ENCODE data around the gene TAF7.

TAF7 gene

DNA sequence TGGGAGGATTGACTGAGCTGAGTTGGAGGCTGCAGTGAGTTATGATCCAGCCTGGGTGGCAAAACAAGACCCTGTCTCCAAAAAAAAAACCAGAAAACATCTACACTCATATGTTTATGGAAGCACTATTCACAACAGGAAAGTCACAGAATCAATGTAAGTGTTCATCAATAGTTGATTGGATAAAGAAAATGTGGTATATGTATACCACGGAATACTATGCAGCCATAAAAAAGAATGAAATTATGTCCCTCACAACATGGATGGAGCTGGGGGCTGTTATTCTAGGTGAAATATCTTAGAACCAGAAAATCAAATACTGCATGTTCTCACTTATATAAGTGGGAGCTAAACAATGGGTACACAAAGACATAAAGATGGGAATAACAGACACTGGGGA, 14.0 kb downstream of the TAF7 start:
- H3K27ac Mint-ChIP-seq = no peak overlapping the region
- H3K27me3 Mint-ChIP-seq (ENCODE audit: low read depth, poor library complexity) = no peaks in the 10 kb centered on the region
- no peaks in the 10 kb centered on the region for H3K4me1 Mint-ChIP-seq
- no peak for DNase-seq
- H3K36me3 Mint-ChIP-seq (ENCODE audit: low read depth) = peaks cover 90% of the 10 kb centered on the region
- no peak overlapping the region for H3K4me3 Mint-ChIP-seq
- TF ChIP-seq, protein P1, sequence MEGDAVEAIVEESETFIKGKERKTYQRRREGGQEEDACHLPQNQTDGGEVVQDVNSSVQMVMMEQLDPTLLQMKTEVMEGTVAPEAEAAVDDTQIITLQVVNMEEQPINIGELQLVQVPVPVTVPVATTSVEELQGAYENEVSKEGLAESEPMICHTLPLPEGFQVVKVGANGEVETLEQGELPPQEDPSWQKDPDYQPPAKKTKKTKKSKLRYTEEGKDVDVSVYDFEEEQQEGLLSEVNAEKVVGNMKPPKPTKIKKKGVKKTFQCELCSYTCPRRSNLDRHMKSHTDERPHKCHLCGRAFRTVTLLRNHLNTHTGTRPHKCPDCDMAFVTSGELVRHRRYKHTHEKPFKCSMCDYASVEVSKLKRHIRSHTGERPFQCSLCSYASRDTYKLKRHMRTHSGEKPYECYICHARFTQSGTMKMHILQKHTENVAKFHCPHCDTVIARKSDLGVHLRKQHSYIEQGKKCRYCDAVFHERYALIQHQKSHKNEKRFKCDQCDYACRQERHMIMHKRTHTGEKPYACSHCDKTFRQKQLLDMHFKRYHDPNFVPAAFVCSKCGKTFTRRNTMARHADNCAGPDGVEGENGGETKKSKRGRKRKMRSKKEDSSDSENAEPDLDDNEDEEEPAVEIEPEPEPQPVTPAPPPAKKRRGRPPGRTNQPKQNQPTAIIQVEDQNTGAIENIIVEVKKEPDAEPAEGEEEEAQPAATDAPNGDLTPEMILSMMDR (IDR thresholded peaks at IDR 0.05) = no peak
- peaks cover 97% of the 10 kb centered on the region for H3K9me3 Mint-ChIP-seq

DNA sequence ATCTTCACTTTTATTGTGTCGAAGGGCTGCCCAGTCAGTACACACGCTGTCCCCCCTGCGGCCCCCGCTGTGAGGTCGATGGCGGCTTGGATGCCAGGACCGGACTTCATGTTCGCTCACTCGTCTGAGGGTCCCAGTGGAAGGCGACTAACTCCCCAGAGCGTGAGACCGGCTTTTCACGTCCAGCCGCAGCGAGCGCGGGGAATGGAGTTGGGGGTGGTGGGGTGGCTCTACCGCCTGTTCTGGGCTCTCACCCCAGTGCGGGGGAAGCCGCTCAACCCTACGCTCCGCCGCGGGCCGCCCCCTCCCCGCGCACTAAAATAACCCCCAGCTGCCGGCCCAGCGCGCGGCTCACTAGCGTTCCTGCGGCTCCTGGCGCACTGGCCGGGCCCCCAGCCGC, 16.8 kb downstream of the TAF7 start, which contains the start of gene SLC25A2:
Gene SLC25A2 (minus strand): TSS at position 294 of the 400 bp plus-strand sequence. CDS start 184 bp downstream, at position 110.
- no peak within 1 kb of the TSS for H3K27ac Mint-ChIP-seq
- no peak within 1 kb of the TSS for H3K4me3 Mint-ChIP-seq
- peaks cover 76% of the 10 kb centered on the region for H3K36me3 Mint-ChIP-seq (ENCODE audit: low read depth)
- no peaks in the 10 kb centered on the region for H3K27me3 Mint-ChIP-seq (ENCODE audit: low read depth, poor library complexity)
- H3K4me1 Mint-ChIP-seq = no peaks in the 10 kb centered on the region
- TF ChIP-seq, protein P1 (IDR thresholded peaks at IDR 0.05) = no peak
- peaks cover 96% of the 10 kb centered on the region for H3K9me3 Mint-ChIP-seq
- DNase-seq = no peak

DNA sequence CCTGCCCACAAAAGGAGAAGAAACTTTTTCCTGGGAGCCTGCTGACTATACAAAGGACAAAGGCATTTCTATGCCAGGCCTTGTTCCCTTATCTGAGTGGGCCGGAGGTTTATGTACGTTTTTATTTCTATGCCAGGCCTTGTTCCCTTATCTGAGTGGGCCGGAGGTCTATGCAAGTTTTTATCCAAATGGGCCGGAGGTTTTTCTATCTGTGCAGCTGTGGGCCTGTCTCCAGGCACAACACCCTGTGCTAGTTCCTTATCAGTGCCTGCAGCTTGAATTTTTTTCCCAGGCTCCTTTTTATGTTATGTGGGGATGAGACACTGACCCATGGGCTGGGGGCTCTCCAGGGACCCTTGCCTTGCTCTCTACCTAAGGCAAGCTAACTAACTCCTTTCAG, 22.2 kb downstream of the TAF7 start:
- peaks cover 78% of the 10 kb centered on the region for H3K36me3 Mint-ChIP-seq (ENCODE audit: low read depth)
- peaks cover 2% of the 10 kb centered on the region for H3K27me3 Mint-ChIP-seq (ENCODE audit: low read depth, poor library complexity)
- H3K4me1 Mint-ChIP-seq = no peaks in the 10 kb centered on the region
- H3K9me3 Mint-ChIP-seq = peaks cover 98% of the 10 kb centered on the region
- H3K27ac Mint-ChIP-seq = no peak overlapping the region
- TF ChIP-seq, protein P1 (IDR thresholded peaks at IDR 0.05) = no peak
- no peak for DNase-seq
- no peak overlapping the region for H3K4me3 Mint-ChIP-seq

DNA sequence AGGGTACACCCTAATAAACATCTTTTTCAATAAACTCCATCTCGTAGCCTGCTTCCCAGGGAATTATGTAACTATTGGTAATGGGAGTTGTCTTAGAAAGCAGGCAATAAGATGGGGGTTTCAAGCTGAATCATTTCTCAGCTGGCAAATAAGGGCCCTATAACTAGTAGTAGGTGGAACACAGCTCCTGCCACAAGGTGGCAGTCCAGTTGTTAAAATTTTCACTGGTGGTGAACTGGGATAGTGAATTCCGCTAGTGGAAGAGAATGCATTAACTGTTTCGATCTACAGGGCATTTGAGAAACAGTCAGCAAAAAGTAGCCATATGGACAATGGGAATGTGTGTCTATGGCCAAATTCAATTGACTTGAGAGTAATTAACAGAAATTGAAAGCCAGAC, 47.7 kb downstream of the TAF7 start:
- Mint-ChIP-seq H3K27me3 (ENCODE audit: low read depth, poor library complexity) (peaks cover 3% of the 10 kb centered on the region), H3K9me3 (peaks cover 94% of the 10 kb centered on the region), H3K27ac (no peak overlapping the region), H3K4me3 (no peak overlapping the region), H3K4me1 (no peaks in the 10 kb centered on the region), H3K36me3 (ENCODE audit: low read depth) (peaks cover 38% of the 10 kb centered on the region)
- TF ChIP-seq, protein P1 (IDR thresholded peaks at IDR 0.05) = no peak
- no peak for DNase-seq

DNA sequence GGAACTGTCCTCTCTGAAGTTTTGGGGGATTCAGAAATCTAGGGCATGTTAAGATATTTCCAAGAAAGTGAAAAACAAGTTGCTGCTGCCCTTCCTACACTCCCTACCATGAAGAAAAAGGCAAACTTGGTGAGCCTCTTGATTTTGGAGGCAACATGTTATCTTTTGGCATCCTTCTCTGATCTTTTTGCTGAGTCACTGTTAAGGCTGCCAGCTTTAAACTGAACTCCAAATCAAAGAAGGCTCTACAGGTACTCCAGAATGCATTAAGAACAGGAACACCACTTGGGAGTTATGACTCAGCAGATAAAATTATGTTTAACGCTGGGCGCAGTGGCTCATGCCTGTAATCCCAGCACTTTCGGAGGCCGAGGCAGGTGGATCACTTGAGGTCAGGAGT, 51.4 kb downstream of the TAF7 start:
- Mint-ChIP-seq H3K4me1 (no peaks in the 10 kb centered on the region), H3K9me3 (peaks cover 95% of the 10 kb centered on the region)

More for the DNA sequence above, 51.4 kb downstream of the TAF7 start:
- Mint-ChIP-seq H3K4me3 (no peak overlapping the region), H3K27ac (no peak overlapping the region), H3K36me3 (ENCODE audit: low read depth) (peaks cover 63% of the 10 kb centered on the region), H3K27me3 (ENCODE audit: low read depth, poor library complexity) (no peaks in the 10 kb centered on the region)
- TF ChIP-seq, protein P1 (IDR thresholded peaks at IDR 0.05) = no peak
- DNase-seq = no peak
